ENCODE data around the gene BAIAP2L1.
"Not testable (repeated sequence)": the region's sequence is repeated elsewhere in the genome, so short reads cannot be mapped to it uniquely, and the experiment has no call there.

Gene BAIAP2L1

DNA sequence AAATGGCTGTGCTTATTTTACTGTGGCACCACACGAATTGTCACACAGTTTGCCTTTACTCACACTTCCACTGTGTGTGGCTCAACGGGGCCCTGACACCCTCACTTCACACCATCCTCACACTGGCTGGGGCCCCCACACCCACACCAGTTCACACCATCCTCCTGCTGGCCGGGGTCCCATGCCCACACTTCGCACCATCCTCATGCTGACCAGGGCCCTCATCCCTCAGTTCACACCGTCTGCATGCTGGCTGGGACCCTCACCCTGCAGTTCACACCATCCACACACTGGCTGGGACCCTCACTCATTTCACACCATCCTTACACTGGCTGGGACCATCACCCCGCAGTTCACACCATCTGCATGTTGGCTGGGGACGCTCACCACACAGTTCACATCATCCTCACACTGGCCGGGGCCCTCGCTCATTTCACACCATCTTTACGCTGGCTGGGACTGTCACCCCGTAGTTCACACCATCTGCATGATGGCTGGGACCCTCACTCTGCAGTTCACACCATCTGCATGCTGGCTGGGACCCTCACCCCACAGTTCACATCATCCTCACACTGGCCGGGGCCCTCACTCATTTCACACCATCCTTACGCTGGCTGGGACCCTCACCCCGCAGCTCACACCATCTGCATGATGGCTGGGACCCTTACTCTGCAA lies 83.4 kb downstream of the BAIAP2L1 start:
- ATAC-seq, result no peak

DNA sequence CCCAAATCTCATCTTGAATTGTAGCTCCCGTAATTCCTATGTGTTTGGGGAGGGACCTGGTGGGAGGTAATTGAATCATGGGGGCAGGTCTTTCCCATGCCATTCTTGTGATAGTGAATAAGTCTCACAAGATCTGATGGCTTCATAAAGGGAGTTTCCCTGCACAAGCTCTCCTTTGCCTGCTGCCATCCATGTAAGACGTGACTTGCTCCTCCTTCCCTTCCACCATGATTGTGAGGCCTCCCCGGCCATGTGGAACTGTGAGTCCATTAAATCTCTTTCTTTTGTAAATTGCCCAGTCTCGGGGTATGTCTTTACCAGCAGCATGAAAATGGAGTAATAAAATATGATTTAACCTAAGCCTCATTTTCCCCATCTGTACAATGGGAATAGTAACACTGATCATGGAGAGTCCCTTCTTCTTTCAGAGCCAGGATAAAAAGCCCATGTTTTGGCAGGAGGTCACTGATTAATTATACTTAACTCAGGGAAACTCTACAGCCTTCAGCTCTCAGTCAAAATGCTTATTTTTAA lies 84.8 kb downstream of the BAIAP2L1 start:
- not testable (repeated sequence) for ATAC-seq

DNA sequence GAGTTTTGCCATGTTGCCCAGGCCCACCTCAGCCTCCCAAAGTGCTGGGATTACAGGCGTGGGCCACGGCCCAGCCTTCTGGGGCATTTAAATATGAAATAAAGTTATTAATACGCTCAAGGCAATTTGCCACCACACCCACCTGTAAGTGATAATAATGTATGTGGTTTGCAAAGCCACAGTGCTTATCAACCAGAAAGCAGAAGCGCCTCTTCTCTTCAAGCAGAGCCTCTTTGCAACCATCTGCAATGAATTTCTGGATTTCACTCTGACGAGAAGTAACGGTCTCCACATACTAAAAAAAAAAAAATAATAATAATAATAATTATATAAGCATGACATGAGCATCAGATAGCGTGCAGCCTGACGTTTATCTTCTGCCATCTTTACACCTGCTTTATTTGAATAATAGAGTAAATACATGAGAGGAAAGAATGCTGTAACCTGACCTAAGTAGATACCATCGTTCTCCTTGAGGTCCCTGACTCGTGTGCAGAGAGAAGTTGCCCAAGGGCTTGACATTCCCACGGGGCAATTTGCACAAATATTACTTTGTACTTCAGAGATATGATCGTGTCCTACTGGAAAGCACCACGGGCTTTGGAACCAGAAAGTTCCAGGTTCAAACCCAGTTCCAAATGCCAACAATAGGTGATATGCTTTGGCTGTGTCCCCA lies 85.4 kb downstream of the BAIAP2L1 start:
- ATAC-seq, result no peak

DNA sequence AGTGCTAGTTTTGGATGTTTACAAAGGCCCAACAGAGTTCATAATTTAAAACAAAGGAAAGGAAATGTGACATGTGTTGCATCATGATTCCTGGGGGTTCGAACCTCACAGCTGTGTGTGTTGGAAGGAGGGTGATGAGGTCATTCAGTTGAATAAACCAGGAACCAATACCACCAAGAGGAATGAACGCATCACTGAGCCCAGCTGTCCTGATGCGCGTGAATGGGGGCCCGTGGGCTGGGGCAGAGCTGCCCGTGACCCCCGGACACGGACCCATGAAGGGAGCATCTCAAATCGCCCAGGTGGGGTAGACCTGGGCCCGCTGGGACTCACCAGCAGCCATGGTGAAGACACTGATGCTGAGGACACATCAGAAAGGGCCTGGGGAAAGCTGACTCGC lies 86.4 kb downstream of the BAIAP2L1 start:
- no peak for ATAC-seq

DNA sequence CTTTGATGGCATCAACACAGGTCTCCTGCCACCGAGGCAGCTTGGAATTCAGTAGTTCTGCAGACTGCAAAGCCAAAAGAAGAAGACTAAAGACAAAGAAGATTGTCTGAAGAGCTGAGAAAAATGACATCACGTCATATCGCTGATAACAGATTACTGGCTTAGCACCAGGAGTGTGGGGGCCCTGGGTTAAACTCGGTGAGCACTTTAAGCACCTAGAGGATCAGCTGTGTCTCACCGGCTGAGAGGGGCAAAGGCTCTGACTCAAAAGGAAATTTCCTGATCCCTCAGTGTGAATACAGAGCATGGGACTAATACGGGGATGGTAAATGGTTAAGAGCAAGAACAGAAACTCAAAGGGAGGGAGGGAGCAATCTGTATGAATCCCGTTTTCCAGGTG lies 88.7 kb downstream of the BAIAP2L1 start:
- no peak for ATAC-seq

DNA sequence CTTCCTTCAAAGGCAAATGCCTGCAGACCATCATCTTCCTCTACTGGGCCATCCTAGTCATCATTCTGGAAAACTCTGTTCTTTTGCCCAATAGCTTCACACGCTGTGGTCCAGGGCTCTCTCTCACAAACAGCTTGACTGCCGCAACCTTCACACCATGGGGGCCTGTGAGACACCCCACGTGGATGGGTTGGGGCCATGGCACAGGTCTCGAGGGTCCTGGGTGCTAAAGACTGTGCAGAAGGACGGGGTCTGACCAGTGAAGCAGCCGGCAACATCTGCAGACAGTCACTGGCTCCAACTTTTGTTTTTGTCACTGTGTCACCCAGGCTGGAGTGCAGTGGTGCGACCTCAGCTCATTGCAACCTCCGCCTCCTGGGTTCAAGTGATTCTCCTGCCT lies 91.3 kb downstream of the BAIAP2L1 start:
- ATAC-seq, result no peak

DNA sequence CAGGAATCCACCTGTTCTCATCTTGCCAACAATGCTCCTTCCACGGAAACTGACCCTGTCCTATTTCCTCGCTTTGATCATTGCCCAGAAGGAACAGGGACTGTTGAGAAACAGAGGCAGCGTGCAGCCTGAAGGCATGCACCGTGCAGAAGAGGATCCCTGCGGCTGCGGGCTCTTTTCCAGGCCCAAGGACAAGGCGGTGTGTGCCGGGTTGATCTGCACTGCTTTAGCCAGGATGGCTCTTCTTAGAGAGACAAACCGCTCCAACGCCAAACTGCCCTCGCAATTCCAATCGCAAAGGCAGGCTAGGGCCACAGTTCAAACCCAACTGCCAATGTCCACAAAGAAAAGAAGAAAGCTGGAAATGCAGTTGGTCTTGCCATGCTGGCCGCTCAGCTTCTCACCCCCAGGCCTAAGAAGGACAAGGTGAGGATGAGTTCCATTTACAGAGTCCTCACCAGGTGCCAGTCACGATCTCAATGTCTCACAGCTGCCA lies 92.9 kb downstream of the BAIAP2L1 start:
- no peak for ATAC-seq

DNA sequence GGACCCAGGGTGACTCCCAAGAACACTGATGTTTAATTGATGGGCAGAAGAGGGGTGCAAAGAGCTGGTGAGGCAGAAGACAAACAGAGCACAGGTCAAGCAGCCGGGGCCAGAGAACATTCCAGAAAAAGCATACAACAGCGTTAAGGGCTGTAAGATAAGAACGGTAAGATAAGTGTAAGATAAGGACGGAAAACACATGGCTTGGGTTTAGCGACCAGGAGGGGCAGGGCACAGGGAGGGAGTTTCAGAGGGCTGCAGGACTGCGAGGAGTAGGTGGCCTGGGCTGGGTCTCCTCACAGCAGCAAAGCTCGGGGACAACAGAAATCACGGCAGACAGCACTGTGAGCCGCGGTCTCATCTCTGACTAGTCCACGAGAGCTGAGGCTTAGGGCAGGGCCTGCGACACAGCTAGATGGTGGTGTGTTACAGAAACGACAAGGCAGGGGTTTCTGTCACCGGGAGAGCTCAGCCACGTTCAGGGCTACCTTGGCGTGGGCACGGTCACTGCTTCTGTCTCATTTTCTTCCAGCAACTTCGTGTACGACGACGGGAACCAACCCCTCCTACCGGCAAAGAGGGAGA lies 94.8 kb downstream of the BAIAP2L1 start:
- no peak for ATAC-seq

DNA sequence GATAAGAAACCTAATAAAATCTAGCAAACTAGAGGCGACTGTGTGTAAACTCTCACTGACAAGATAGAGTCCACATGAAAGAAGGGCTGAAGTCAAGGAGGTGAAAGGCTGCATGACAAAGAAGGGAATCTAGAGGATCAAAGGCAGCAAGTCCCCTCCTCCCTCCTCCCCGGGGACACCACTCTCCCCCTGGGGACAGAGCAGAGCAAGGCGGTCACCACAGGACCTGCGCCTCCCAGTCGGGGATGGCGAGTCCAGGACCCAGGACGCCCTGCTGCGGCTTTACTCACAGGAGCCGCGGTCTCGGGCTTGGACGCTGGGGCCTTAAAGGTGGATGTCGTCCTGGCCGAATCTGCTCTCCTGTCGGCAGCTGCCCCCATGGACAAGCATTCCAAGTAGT lies 97.0 kb downstream of the BAIAP2L1 start:
- ATAC-seq, result no peak

DNA sequence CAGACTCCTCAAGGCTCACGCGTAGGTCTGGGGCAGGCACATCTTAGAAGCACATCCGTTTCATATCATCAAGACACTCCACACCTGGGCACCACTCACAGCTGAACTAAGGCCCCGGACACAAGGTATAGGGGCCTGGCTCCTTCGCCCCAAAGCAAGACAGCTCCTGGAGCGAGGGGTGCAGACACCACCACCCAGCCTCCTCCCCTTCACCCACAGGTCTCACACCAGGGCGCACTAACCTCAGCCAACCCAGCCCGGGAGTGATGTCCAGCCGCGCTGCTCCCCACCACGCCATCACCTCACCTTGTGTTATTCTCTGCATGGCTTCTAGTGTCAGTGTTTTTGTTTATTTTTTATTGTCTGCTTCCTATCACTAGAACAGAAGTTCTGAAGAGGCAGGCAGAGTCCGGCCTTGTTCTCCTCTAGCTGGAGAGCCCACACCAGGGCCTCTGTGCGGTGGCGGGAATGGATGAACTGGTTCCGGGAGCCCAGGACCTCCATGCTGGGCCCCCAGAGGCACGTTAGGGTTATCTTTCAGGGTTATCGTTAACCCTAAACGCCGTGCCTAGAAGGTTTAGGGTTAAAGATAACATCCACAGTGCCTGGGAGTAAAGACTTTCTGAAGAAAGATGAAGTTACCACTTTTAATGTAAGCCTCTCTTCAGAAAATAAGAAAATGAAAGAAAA lies 97.6 kb downstream of the BAIAP2L1 start:
- ATAC-seq, result no peak

DNA sequence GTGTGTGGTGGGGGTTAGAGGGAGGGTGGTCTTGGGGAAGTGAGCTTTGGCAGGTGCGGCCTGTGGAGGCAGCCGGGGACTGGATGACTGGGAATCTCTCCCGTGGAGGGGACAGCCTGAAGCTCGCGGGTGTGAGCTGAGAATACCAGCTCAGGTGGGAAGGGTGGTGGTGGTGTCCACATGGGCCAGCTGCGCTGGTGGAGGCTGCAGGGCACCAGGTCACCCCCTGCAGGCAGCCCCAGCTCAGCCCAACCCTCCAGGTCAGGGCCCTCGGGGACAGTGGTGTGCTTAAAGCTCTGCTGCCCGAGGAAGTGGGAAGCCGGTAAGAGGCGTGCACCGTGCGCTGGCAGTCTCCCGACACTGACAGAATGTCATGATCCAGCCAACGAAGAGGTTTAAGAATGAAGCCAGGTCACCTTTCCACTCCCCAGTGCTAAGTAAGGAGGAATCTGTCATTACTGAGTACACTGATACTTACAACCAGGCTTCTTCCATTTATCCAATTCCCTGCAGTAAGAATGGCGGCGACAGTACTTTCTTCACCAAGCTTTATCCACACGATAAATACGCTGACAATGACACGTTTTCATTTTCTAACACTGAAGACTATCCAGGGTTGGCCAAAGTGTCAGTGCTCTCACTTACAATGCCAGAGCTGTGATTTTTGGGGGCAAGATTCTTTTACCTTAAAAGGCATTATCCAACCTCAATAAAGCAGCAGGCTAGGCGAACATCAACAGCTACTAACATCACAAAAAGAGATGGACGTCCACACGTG lies 99.0 kb downstream of the BAIAP2L1 start:
- ATAC-seq, result no peak

DNA sequence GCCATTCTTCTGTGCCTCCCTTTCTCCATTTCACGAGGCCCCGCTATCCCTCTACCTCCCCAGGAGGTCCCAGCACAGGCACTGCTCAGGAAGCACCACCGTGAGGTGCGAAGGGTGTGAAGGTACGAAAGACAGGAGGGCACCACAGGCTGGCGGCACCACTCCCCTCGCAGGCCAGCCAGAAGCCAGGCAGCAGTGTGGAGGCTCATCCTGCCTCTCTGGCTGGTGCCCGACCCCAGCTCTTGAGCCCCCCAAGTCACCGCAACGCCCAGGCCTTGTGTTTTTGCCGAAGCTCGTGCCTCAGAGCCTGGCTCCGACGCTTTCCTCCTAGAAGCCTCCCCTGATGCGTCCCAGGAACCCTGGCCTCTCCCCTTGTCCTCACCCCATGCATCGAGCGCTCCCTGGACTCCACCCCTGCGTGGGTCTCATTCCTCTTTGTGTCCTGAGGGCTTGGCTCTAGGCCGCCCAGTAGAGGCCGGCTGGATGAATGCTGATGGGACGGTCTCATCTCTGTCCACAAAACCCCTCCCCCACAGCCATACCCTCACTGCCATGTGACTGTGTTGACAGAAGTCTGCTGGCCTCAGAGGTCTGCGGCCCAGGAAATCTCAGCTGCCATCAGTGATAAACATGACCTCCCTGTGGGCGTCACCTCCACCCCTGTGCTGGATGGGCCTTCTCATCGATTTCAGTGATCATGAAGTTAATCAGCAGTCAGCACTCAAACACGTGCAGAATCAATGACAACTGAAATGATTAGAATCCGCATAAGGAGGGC lies 100.1 kb downstream of the BAIAP2L1 start:
- no peak for ATAC-seq

DNA sequence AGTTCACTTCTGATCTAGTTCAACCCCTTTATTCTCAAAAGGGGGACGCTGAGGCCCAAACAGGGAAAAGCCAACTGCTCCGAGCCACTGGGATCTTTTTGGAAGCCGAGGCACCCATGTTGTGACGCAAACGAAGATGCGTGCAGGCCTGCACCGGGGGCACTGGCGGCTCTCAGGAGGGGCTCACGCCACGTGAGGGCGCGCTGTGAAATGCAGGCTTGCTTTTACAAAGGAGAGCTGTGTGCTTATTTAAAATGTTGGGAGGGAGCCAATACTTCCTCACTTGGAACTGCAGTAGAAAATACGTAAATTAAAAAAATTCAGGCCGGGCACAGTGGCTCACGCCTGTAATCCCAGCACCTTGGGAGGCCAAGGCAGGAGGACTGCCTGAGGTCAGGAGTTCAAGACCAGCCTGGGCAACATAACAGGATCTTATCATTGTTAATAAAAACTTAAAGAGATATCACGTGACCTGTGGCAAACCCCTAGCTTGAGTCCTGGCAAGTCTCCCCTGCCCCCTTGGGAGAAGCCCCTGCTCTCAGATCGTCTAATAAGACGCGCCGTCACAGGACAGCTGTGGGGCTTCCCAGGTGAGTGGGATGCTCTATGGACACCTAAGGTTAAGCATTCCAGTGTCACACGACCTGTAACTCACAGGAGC lies 103.1 kb downstream of the BAIAP2L1 start:
- ATAC-seq, result no peak

DNA sequence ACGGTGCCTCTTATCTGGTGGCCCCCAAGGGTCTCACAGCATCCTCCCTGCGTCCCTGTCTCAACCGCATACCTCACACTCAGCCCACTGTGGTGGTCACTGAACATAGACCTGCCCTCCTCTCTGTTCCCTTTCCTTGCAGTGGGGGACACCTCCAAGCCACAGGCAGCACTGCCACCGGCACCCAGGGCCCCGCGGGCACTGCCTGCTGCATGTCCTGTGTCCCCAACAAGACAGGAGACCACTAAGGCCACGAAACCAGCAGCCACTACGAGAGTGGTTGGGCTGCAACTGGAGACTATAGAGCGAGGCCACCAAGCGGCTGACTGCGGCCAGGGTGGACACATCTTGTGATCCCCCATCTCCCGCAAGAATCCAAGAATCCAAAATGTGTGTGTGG lies 104.1 kb downstream of the BAIAP2L1 start:
- ATAC-seq, result no peak

DNA sequence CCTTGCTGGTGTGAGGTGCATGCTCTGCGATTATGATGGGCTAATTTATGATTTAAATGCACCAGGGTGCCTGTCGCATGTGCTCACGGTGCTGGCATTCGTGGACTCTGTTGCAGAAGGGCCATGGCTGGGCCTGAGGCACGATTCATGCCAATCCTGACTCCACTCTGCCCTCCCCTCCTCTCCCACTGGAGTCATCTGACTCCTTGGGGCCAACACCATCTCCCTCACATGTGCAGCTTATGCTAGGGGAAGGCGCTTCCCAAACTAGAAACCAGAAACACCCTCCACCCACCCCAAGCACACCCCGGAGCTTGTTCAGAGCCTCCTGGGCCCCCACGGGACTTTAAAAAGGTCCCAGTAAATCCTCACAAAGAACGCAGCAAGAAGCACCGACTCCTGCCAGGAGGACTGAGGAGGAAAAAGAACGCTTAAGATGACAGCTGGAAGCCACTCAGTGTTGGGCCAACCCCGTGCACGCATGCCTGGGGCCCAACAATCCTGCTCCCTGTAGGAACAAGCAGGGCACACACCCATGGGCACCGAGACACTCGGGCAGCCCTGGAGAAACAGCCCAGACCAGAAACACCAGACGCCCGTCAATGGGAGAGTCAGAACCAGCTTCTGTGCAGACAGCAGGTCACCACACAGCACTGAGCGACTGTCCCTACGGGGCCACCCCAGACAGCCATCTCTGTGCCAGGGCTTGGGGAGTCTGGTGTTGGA lies 105.3 kb downstream of the BAIAP2L1 start:
- ATAC-seq, result no peak

DNA sequence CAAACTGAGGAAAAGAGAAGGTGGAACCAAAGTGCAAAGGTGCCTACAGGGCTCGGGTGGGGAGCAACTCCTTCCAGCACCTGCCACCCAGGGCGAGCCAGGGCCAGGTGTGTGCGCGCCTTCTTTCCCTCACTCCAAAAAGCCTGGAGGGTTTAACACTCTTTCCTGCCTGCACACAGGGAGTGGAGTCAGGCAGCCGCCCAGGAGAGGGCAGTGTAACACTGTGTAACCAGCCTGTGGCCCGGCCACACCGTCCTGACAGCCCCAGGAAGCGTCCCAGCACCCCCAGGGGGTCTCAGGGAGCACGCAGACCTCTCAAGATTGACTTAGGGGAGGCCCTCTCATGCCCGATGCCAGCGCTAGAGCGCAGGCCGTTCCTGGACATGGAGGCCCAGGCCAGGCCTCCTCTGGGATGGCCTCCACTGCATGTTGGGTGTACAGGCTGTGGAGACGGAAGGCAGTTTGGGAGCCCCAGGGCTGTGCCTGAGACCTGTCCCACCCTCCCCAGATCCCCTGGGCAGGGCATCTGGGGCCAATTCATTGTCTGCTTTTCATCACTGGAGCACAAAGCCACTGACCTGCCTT lies 106.0 kb downstream of the BAIAP2L1 start:
- ATAC-seq, result peak; percentile 44 to 56

DNA sequence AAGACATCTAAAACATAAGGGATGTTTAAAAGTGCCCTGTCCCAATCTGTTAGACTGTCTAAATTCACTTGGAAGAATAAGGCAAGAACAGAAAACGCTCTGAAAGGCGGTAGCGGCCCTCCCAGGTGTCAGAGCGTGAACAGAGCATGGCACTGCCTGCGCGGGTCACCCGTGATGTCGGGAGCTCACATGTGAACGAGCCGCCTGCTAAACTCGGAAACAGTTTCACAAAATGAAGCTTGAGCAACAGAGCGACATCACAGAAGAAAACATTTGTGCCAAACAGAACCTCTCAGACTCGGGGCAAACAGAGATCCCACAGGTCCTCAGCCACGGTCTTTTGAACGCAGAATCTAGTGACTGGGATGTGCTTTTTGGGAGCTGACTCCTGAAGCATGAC lies 106.6 kb downstream of the BAIAP2L1 start:
- ATAC-seq, result no peak

DNA sequence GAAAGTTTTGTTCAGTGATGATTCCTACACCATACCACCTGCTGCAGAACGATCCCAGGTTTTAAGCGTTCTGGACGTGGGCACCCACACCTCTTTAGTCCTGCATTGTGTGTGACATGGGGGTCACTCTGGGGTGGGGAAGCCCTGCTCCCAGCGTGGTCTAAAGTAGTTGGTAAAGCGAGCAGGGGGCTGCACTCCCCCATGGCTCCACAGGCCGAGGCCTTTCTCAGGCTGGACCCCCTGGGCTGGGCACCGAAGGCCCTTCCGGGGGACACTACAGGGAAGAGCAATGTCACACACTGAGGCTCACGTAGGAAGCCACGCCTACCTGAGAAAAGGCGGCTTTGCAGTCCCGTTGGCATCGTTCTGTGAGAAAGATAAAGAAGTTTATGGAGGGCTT lies 107.1 kb downstream of the BAIAP2L1 start:
- ATAC-seq, result no peak

DNA sequence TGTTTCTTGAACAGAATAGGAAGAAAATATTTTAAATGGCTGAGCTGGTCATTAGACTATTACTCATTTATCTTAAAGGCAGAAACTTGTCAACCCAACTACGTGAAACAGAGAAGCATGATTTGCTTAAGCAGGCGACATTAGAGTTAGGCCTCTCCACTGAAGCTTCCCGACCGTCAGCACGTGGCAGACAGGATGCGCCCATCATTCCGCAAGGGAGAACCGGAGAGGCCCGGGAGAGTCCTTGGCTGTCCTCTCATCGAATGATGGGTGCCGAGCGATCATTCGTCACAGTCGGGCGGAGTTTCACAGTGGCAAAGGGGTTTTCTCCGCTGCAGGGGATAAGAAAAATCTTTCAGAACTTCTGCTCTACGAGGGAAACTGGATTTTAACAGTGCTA lies 107.6 kb downstream of the BAIAP2L1 start:
- no peak for ATAC-seq

DNA sequence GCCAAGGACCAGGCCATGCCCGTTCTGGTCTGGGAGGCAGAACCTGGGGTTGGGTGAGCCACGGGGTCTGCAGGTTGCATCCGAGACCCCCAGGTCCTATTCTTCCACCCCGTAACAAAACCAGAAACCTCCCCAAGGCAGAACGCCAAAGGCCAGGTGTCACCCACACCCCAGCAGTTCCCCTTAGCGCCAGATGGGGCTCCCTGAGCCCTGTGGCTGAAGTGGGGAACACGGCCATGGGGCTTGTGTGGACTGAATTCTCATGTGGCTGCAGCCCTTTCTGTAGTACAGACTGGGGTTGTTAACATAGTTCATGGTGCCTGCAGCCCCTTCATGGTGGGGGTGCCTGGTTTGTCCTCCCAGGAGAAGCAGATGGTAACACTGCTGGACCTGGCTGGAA lies 109.2 kb downstream of the BAIAP2L1 start:
- no peak for ATAC-seq

Data from activated CD4-positive, CD25-positive, alpha-beta regulatory T cell treated with anti-CD3 and anti-CD28 coated beads, Interleukin-2, amount 50 U/mL, for 24 hours (primary cell).